HuH-7 (cell line): Measurements from ENCODE around the gene KCNJ6.

Source experiments
- DNase-seq: peaks from one replicate; pipeline ENCODE4 v3.0.0; 2011; ENCODE audit warnings: low spot score

The KCNJ6 gene

DNA sequence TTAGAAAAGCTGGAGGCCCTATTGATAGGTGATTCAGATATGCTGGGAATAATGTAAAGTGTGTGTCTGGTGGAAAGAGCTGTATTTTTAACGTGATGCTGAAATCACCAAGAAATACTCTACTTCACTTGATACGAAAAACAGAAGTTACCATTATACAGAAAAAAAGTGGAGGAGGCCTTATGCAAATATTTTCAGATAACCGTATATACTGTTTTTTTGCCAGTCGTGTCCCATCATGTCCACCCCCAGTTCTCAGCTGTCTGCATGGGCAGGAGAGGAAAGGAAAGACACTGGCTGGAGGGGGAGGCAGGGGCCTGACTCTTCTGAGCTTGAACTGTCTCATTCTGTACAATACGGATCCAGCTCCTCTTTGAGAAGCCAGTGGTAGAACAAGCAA lies 51.1 kb downstream of the KCNJ6 start:
- DNase-seq: no peak

DNA sequence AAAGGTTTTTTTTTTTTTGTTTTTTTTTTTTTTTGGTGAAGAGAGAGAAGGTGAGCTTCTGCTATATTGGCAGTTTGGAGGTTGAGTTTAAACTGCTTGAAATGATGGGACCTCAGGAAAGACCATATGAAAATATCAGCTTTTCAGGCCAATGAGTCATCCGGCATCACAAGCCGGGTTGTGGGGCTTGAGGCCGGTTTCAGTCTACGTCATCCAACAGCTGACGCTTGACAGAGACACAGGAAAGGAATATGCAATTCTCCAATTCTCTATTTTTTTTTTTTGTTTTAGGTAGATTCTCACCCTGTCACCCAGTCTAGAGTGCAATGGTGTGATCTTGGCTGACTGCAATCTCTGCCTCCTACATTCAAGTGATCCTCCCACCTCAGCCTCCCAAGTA lies 52.4 kb downstream of the KCNJ6 start:
- no peak for DNase-seq

DNA sequence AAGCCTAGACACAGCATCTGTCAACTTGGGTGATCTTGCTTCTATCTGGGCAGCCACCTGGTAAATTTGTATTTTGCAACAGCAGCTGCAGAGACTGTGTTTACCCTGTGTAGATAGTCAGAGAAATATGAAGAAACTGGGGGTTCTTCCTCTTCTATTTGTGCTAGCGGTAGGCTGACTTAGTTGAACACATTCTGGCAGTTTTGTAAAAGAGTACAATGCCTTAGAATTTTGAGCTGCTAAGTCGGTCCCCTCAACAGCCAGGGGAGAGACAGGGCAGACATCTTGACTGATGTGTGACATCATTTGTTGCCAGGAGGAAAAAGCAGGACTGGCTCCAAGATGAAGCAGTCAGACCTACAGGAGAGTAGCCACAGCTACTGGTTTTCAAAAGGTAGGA lies 53.7 kb downstream of the KCNJ6 start:
- no peak for DNase-seq

DNA sequence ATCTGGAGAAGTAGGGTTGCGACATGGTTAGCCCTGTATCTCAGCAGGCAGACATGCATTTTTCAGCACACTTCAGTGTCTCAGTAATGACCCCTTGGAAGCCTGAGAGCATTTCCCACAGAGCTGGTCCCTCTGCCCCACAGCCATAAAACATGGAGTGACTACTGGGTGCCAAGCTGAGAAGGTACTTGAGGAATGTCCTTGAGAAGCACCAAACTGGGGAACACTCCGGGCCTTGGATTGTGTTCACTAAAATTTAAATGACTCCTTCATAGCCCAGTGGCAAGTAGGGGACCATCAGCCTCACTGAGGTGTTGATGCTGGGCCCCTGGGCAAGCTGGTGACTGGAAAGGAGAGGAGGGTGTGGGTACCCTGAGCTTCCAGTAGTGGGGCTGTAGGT lies 54.7 kb downstream of the KCNJ6 start:
- no peak for DNase-seq

DNA sequence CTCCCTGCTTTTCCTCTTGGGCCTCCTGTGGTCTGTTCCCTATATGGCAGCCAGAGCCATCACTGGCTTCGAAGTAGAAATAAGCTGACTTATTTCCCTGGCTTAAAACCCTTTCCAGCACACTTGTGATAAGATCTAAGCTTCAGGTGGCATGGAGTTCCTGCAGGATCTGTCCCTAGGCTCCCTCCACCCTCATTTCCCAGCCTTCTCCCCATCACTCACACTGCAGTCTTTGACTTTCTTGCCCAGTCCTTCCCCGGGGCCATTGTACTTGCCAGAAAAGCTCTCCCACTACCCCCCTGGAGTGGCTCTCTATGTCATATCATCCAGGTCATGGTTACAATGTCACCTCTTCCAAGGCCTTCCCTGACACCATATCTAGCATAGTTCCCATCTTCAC lies 55.8 kb downstream of the KCNJ6 start:
- no peak for DNase-seq

DNA sequence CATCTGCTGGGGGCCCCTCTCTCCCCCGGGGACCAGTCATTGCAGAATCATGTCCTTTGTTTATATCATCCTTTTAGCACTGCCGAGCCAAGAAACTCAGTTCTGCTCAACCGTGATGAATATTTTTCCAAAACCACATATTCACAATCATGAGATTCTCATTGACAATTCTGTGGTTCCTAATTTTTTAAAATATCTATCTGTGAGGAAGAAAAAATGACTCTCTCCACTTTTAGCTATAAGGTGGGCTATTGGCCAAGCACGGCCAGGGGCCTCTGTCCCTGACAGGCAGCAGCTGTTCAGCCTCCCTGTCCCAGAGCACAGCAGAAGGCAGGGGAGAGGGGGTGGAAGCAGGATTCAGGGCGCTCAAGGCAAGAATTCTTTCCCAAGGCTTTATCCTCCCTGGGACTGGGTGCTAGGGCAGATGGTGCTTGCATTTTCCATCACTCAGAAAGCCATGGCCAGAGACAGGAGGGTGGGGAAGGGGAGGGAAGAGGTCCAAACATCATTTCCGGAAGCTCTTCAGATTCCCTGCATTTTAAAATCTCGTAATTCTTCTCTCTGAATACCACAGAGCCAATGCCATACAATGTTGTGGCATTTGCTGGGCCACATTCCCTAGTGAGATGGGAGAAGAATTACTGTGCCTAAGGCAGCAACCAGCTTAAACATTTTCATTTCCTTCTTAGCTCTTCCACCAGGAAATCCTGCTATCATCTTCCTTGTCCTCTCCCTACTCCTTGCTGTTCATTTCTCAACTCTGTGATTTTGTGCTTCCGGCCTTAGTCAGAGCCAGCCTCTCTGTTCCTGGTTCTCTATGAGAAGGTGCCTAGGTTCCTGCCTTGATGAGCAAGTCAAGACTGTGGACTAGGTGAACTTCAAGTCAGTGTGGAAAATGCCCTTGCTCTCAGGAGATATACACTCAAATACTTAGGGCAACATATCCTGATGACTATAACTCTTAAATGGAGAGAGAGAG lies 60.3 kb downstream of the KCNJ6 start:
- no peak for DNase-seq

DNA sequence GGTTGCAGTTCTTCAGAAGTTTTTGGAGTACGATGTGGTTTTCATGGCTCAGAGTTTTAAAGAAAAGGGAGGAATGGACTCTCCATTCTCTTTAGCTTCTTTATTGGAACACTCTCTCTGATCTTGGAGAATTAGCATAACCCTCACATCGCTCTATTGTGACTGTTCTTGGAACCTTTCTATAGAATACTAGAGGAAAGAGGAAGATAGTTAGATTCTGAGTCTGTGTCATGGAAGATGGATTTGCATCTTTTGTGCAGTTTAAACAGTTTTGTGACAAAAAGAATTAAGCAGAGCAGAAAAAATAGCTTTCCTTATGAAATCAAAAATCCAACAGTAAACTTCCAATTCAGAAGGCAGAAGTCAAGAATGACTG lies 61.0 kb downstream of the KCNJ6 start:
- DNase-seq: no peak

DNA sequence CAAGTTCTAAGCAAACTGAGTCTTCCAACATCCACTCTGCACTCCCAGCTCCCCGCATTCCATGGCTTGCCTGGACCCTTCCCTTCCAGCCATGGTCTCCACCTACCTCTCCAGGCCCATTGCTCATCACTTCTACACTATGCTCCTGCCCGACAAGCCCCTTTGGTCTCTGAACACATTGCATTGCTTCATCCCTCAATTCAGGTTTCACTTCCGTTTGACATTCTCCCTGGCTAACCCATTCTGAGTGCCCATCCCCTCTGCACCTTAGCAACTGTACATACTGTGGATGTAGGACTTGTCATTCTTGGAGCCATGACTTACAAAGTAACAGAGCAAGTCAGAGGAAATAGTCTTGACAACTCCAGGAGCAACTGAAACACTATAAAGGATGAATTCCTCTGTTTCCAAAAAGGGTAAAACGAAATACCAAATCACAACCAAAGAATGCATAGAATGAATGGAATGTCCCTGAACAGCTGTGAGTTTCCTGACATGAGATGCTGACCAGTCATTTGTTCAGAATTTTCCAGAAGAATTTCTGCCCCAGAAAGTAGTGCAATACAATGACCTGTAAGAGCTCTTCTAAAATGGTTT lies 66.7 kb downstream of the KCNJ6 start:
- no peak for DNase-seq

DNA sequence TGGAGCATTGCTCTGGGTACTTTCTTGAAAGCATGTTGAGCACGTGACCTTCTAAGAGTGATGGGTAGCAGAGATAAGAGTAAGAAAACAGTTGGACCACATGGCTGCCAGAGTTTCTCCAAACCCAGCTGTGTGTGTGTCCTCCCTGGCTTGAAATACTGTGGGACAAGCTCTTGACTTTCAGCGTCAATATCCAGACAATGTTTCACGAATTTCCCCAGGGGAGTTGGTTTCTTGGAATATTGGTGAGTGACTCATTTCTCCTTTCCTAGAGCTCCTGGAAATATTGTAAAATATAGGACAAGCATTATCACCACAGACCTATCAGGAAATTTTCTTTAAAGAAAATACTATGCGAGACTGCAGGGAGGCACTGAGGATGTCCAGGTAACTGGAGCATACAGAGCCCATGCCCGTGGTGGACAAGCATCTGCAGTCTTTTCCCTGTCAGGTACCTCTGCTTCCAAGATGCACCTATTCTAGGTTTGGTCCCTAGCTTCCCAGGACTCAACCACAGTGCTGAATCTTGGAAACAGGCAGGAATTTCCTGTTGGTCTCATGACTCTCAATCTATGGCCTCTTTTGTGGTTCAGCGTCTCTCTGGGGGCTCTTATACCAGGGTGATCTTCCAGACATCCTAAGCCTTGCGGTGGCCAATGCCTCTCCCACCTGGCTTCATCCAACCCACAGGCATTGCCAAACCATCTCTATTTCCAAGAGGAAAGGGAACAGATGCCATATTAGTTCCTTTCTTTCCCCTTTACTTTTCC lies 67.4 kb downstream of the KCNJ6 start:
- no peak for DNase-seq

DNA sequence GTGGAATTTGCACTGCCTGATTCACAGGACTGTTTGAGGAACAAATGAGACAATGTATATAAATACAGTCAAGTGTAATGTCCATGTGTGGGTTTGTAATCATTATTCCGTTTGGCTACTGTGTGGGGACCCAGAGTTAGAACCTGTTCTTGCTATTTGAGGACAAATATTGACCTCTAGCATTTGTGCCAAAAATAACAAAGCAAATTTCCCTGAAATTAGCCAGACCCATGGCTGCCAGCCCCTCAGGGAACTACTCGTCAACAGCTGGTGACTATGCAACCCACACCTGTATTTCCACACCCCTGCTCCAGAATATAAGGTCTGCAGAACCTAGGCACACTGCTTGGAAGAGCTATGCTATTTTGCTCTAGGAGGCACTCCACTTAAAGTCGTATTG lies 70.7 kb downstream of the KCNJ6 start:
- DNase-seq: no peak

DNA sequence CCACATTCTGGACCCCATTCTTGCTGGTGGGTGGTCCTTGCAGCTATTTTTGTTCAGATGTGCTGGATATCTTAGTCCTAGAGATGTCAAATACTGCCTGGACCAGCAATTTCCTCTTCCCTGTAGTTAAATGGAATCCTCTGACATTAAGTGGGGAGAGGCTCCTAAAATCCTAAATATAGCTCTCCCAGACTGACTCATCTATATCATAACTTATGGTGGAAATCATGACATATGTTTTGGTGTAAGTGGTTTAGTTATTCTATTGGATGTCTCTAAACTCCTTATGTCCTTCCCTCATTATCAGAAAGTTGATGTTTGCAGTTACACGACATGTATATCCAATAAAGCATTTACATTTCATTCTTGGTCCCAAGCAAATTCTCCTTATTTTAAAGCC lies 73.1 kb downstream of the KCNJ6 start:
- no peak for DNase-seq

DNA sequence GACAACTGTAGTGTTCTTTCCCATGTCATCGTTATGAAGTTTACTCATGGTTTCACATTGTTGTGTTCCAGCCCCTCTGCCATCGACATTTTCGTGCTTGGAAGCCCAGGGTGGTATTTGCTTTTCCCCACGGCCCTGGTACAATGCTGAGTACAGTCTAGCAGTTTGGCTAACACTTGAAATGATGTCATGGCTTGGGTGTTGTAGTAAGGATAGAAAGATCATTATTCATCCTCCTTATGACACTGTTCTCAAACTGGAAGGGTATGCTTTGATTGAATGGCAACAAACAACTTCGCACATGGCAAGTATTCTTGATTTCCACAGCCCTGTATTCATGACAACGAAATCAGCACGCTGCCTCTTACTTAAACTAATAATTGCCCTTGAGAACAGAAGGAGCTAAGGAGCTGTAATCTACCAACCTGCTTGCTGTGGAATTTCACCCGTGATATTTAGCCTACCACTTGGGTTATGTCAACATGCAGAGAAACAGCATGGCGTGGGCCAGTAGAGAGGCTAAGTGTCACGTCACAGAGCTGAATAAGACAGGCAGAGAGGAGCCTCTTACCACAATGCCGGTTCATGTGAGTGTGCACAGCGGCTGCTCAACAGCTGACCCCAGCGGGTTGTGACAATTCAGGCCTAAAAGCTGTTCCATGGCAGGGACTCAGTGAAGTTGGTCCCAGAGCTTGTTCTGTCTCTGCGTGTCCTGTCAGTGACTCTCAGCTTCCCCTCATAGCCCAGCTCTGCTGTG lies 73.9 kb downstream of the KCNJ6 start:
- no peak for DNase-seq

DNA sequence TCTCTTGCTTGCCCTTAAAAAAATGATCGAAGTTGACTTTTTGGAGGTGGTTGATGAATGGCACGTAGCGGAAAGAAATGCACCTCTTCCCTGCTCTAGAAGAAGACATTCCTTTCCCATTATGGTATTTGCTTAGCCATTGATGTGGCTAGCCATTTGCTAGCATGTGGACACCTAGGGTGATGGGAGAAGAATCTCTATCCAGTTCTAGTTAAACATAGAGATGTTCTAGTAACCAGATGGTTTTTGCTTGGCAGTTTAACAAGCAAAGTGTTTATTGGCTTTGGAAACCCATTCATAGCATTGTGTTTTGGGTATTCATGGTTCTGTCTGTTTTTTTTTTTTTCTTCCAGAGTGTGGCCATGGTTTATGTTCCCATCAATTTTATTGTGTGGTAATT lies 78.9 kb downstream of the KCNJ6 start:
- DNase-seq: no peak

DNA sequence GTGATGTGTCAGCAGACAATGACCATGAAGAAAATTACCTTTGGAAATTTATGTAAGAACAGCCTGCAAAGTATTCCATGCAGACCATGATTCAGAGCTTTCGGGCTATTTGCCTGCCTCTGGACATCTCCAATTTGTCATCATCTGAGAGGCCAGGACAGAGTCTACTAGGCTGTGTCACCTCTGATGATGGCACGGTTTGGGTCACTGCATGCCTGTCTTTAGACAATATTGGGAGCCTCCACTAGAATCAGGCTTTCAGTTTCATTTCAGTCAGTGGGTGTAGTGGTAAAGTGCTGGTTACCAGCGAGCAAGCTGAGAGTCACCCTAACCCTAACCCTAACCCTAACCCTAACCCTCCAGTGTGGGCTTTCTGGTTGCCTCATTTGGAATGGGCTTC lies 80.8 kb downstream of the KCNJ6 start:
- no peak for DNase-seq

DNA sequence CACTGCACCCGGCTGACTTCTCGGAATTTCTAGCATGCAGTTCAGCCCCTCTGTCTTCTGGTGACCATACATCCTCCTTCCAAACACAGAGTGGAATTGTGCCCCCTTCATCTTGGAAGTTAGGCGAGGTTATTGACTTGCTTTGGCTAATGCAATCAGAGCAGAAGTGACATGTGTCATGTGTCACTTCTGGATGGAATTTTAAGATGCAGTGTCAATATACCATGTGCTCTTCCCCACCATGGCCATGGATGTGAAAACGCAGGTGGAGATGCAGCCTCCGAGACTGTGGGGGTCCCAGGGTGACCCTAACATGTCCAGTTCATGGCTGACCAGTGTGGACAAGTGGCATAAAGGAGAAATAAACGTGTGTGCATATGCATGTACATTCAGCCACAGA lies 83.0 kb downstream of the KCNJ6 start:
- DNase-seq: no peak

DNA sequence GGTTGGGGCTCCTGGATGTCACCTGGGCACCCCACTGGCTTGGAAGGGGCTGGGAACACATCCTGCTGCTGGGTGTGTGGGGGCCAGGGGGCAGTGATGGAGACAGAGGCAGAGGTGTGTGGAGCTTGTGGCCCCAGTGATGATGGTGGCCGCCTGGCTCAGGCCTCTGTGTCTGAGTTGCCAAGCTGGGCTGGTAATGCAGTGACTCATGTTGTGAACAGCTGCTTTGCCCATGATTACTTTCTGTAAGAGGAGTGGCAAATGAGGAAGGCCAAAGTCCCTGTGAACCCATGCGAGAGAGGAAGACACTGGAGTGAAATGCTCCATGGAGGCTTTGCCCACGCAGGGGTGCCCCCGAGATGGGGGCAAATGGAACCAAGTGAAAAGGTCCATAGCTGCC lies 86.8 kb downstream of the KCNJ6 start:
- DNase-seq: no peak

DNA sequence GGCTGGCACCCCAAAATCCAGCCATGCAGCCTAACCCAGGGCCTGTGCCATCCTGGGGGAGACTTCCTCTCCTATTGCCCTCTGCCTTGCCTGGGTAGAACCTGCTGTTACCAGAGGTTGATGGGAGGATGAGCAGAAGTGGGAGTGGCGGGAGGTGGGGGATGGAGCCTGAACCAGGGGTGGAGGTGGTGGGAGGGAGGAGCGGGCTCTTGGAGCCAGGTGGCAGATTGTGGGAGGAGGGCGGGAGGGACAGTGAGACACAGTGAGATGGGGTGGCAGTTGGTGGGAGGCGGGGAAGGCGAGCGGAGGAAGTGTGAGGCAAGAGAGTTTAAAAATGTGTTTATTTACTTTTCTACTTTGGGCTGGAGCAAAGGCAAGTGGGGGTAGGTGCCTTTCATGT lies 87.3 kb downstream of the KCNJ6 start:
- DNase-seq: no peak

DNA sequence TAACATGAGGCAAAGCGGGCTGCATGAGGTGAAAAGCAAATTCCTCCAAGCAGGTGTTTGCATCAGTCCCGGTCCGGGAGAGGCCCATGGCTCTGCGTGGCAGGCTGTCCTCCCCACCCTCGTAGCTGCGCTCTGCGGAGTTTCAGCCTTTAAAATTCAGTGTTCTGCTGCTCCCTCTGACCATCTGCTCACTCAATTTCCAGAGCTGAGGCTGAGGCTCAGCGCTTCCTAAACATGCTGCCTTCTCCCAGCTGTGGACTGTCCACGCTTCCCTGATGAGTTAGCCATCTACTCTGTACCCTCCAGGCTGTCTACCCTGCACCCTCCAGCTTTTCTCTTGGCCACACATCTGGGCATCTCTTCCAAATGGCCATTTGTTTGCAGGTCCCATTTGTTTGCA lies 87.7 kb downstream of the KCNJ6 start:
- DNase-seq: no peak

DNA sequence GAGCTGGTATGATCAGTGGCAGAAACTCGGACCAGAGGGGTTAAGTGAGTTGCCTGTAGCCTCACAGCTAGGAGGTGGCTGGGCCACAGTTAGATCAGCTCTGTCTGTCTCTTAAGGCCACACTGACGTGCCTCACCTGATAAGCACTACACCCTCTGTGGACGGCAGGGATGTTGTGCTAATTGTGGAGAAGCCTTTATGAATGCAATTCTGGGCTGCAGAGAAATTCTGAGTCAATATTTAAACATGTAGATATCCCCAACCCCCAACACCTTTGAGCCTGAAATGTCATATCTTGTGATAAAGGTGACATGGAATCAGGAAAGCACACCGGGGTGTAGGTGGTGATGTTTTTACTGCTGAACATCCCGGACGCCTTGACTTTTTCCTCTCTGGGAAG lies 88.3 kb downstream of the KCNJ6 start:
- DNase-seq: no peak

DNA sequence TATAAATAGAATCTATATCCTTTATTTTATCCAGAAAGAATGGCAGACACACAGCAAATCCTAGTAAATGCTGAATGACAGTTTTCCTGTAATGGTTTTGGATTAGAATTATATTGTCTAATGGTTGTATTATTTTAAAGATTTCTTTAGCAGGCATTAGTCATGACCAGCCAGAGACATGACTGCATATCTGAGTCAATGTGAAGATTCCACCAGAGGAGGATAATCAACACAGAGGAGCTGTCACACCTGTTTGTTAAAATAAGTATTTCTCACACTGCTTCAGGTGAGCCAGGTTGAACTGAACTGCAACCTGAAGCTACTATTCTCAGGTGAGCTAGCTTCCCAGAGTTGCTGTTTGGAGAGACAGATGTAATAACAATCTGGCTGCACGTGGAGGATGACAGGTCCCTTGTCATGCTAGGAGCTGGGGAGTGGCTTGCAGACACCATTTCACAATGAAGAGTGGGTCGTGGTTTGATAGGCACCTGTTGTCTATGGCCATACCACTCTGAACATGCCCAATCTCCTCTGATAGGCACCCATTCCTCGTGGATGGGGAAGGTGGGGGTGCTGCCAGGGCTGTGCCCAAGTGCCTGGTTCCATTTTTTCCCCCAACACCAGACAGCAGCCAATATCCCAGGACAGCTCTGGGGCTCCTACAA lies 94.3 kb downstream of the KCNJ6 start:
- DNase-seq: no peak

DNA sequence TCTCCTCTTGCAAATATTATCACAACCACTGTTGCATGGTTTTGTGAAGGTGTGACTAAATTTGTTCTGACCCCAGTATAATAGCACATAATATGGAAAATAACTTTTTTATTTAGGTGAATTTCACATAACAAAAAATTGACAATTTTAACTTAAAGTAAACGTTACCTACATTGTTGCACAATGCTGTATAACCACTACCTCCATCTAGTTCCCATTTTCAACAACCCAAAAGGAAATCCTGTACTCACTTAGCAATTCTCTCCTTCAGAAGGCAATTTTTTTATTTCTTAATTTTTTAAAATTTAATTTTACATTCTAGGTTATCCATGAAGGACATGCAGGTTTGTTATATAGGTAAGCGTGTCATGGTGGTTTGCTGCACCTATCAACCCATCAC lies 95.2 kb downstream of the KCNJ6 start:
- no peak for DNase-seq

DNA sequence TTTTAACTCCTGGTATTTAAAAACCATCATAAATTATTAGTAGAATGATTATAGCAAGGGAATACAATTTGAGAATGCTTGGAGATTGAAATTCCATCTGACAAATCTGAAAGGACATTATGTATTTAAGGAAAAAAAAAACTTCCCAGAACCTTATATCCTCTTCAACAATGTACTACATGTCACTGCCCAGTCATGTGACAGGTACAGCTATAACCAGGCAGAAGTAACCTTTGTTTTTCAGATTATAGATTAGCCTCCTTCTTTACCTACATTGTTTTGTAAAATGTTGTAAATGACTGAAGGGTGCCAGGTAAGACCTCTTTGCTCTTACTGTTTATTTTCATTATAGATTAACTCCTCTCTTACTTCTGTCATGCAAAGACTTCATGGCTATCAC lies 96.9 kb downstream of the KCNJ6 start:
- no peak for DNase-seq
